Immature natural killer cell (primary cell): Measurements from ENCODE around the gene ATF6. TPM values are rescaled to one million over a fixed set of nuclear protein-coding genes. Genes with fewer than 3 reads are reported as not detected.
"Not testable (repeated sequence)": the region's sequence is repeated elsewhere in the genome, so short reads cannot be mapped to it uniquely, and the experiment has no call there.

Experiments used
- DNase-seq, 3 donors: peaks; one replicate each; pipeline ENCODE4 v3.0.0; 2022; ENCODE audit warnings: mixed read lengths in 1 of 3
- H3K27ac Mint-ChIP-seq, 6 donors: one replicate each; pipeline ENCODE4 v1.8.0; 2020; ENCODE audit warnings: mixed read lengths in 6 of 6, mild to moderate bottlenecking in 5 of 6, inconsistent platforms in 4 of 6, moderate library complexity in 3 of 6
- H3K27me3 Mint-ChIP-seq, 3 donors: one replicate each; pipeline ENCODE4 v1.8.0; 2020 to 2021; ENCODE audit warnings: low read depth in 3 of 3, mild to moderate bottlenecking in 3 of 3, mixed read lengths in 3 of 3, moderate library complexity in 3 of 3, inconsistent platforms in 1 of 3
- H3K36me3 Mint-ChIP-seq, 3 donors: one replicate each; pipeline ENCODE4 v1.8.0; 2020; ENCODE audit warnings: mixed read lengths in 3 of 3, inconsistent platforms in 2 of 3, mild to moderate bottlenecking in 2 of 3
- H3K4me1 Mint-ChIP-seq, 2 donors: one replicate each; pipeline ENCODE4 v1.8.0; 2020; ENCODE audit warnings: inconsistent platforms in 2 of 2, mild to moderate bottlenecking in 2 of 2, mixed read lengths in 2 of 2, moderate library complexity in 1 of 2
- H3K4me3 Mint-ChIP-seq, 5 donors: one replicate each; pipeline ENCODE4 v1.8.0; 2020; ENCODE audit warnings: mild to moderate bottlenecking in 5 of 5, mixed read lengths in 5 of 5, inconsistent platforms in 3 of 5, moderate library complexity in 3 of 5
- H3K9me3 Mint-ChIP-seq, 6 donors: one replicate each; pipeline ENCODE4 v1.8.0; 2020; ENCODE audit warnings: mild to moderate bottlenecking in 6 of 6, mixed read lengths in 6 of 6, inconsistent platforms in 4 of 6, moderate library complexity in 3 of 6
- polyA plus RNA-seq, 3 donors: library from polyadenylated mRNA; unstranded; fragments of 300-500 nt; fragmentation: Illumina TruSeq; gene quantifications; one replicate each; pipeline ENCODE4 v1.2.3, GENCODE V29; 2021

Gene ATF6, protein sequence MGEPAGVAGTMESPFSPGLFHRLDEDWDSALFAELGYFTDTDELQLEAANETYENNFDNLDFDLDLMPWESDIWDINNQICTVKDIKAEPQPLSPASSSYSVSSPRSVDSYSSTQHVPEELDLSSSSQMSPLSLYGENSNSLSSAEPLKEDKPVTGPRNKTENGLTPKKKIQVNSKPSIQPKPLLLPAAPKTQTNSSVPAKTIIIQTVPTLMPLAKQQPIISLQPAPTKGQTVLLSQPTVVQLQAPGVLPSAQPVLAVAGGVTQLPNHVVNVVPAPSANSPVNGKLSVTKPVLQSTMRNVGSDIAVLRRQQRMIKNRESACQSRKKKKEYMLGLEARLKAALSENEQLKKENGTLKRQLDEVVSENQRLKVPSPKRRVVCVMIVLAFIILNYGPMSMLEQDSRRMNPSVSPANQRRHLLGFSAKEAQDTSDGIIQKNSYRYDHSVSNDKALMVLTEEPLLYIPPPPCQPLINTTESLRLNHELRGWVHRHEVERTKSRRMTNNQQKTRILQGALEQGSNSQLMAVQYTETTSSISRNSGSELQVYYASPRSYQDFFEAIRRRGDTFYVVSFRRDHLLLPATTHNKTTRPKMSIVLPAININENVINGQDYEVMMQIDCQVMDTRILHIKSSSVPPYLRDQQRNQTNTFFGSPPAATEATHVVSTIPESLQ
- polyA plus RNA-seq = 10 to 100 TPM; 10.3 to 14.2 (median 11.0) TPM

DNA sequence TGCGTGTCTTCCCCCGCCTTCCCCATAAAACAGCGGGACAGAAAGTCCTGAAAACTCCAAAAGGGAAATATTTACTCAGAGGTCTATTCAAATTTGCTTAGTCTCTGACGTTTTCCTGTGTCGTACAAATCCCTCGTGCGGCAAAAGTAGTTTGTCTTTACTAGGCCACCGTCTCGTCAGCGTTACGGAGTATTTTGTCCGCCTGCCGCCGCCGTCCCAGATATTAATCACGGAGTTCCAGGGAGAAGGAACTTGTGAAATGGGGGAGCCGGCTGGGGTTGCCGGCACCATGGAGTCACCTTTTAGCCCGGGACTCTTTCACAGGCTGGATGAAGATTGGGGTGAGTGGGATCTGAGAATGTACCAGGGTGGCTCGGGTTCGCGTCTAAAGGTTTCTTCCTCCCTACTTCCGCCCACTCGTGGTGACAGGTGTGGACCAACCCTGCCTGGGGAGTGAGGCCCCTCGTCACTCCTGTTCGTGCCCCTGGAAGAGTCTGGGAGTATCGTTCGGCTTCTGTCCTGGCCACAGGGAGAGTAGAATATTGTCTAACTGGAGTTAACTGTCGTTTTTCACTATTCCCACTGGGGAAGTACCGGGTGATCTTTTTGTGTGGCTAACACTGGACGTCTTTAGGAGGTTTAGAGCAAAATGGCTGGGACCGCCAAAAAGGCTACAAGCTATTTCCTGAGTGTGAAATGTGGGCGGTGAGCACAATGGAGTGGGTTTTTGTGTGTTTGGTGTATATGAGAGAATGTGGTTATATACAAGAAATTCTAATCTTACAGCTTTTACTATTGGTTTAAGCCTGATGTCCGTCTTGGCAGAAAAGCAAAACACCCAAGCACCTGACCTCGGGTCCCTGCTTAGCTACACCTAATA lies at the start of gene ATF6:
Gene ATF6 (plus strand): TSS at position 219 of the 880 bp plus-strand sequence. CDS start 41 bp downstream, at position 260.
- H3K27ac Mint-ChIP-seq = peak within 1 kb of the TSS; percentile 93 to 99 (median 98)
- H3K9me3 Mint-ChIP-seq = no peaks in the 10 kb centered on the region
- peaks cover 37 to 65% of the 10 kb centered on the region in 2 donors for H3K4me1 Mint-ChIP-seq
- peaks cover 0 to 7% (median 0%) of the 10 kb centered on the region in 3 donors for H3K36me3 Mint-ChIP-seq
- H3K4me3 Mint-ChIP-seq = peak within 1 kb of the TSS; percentile 92 to 99 (median 98)
- peaks cover 5 to 12% (median 8%) of the 10 kb centered on the region in 3 donors for H3K27me3 Mint-ChIP-seq
- peak; percentile 79 to 85 (median 80) for DNase-seq

DNA sequence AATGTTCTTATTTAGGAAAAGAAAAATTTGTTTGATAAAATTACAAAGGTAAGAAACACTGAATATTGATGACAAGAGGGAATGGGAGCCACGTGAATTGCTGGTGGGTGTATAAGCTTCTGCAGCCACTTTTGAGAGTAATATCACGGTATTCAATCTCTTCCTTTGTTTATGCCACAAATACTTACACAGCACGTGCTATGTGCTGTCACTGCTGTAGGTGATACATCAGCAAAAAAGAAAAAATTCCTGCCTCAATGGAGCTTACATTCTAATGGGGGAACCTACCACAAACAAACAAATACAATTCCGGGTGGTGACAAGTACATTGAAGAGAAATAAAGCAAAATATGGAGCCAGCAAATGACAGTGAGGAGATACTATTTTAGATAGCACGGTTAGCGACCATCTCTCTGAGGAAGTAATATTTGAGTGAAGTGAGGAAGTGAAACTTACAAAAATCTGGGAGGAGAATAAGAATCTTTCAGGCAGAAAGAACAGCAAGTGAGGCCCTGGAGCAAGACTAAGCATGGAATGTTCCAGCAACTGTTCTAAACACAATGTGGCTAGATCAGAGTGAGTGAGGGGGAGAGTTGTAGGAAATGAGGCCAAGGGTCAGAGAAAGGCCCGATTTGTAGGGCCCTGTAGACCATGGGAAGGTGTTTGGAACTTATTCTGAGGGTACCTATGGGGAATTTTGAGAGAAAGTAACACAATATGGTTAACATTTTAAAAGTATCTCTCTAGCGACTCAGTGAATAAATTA lies 47.4 kb upstream of the ATF6 start:
- peaks cover 0 to 6% (median 0%) of the 10 kb centered on the region in 3 donors for H3K36me3 Mint-ChIP-seq
- peaks cover 8 to 18% of the 10 kb centered on the region in 2 donors for H3K4me1 Mint-ChIP-seq
- peaks cover 0 to 2% (median 2%) of the 10 kb centered on the region in 3 donors for H3K27me3 Mint-ChIP-seq
- no peaks in the 10 kb centered on the region for H3K9me3 Mint-ChIP-seq
- DNase-seq = no peak
- no peak overlapping the region for H3K4me3 Mint-ChIP-seq
- no peak overlapping the region for H3K27ac Mint-ChIP-seq

DNA sequence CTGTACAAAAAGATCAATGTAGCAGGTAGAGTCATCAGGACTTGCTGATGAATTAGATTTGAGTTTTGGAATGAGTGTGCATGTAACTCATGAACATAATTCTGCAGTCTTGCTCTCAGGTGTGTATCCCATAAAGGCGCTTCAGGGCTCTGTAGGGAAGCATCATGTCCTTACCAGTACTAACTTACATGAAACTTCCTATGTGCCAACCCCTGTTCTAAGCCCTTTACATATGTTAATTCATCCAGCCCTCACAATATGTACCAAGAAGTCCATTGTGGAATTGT lies 46.9 kb upstream of the ATF6 start:
- H3K27me3 Mint-ChIP-seq = peaks cover 0 to 2% (median under 1%) of the 10 kb centered on the region in 3 donors
- peak overlapping the region in 1 of 6 donors; percentile 61 for H3K27ac Mint-ChIP-seq
- H3K9me3 Mint-ChIP-seq = no peaks in the 10 kb centered on the region
- no peak for DNase-seq
- no peak overlapping the region for H3K4me3 Mint-ChIP-seq
- peaks cover 11 to 24% of the 10 kb centered on the region in 2 donors for H3K4me1 Mint-ChIP-seq
- H3K36me3 Mint-ChIP-seq = peaks cover 0 to 6% (median 0%) of the 10 kb centered on the region in 3 donors

DNA sequence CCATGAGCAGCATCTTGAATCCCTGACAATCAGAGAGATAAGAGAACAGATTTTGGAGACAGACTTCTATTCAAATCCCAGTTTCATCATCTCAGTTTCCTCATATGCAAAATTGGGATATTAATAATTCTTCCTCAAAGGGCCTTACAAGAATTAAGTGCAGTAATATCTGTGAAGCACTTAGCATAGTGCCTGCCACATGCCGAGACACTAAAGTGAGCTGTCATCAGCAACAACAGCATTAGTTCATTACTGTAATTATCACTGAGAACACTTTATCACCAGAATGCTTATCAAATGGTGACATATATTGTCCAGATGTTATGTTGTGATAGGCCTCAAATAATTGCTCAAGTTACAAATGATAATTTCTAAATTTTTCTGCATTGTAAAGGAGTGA lies 45.7 kb upstream of the ATF6 start:
- Mint-ChIP-seq H3K36me3 (peaks cover 0 to 6% (median 0%) of the 10 kb centered on the region in 3 donors), H3K9me3 (no peaks in the 10 kb centered on the region), H3K4me3 (no peak overlapping the region), H3K27ac (no peak overlapping the region), H3K27me3 (peaks cover 0 to 4% (median 1%) of the 10 kb centered on the region in 3 donors), H3K4me1 (peaks cover 21 to 34% of the 10 kb centered on the region in 2 donors)
- DNase-seq = no peak

DNA sequence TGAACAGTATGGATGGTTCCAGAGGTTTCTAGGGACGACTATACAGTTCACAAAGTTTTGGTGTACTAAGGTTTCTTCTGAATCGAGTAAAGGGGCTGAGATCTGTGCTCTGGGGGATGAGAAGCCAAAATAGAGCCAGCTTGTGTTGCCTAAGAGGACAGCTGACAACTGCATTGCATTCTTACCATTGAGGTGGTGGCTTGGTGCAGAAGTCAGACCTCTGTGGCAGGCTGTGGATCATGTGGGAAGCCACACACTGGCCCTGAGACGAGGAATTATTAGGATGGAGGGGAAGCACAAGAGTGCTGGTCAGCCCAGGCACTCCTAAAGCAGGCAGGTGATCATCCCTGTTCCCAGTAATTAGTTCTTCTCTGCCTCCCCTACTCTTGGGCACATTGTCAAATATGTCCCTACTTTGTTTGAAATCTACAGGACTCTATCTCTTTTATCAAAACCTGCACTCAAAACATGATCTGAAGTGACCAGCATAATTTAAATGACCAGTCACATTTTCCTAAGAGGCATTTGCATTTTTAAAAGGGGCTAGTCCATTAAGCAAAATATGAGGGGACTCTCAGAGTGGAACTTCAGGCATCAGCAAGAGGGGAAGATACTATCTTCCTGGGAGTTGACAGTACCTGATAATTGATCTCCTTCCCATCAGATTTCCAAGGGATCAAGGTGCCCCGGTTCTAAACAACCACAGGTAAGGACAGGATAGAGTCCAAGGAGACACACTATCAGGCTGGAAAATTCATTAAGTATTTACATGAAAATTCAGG lies 45.0 kb upstream of the ATF6 start, which contains the start of gene FCRLB:
Gene FCRLB (plus strand): TSS at position 589 of the 782 bp plus-strand sequence. CDS start 1,129 bp downstream, outside the sequence.
- Mint-ChIP-seq H3K4me1 (peaks cover 28 to 42% of the 10 kb centered on the region in 2 donors), H3K9me3 (no peaks in the 10 kb centered on the region), H3K36me3 (peaks cover 0 to 6% (median 0%) of the 10 kb centered on the region in 3 donors), H3K27ac (peak within 1 kb of the TSS in 3 of 6 donors; percentile 12 to 31 (median 22)), H3K4me3 (no peak within 1 kb of the TSS), H3K27me3 (peaks cover 1 to 7% (median 1%) of the 10 kb centered on the region in 3 donors)
- DNase-seq = no peak

DNA sequence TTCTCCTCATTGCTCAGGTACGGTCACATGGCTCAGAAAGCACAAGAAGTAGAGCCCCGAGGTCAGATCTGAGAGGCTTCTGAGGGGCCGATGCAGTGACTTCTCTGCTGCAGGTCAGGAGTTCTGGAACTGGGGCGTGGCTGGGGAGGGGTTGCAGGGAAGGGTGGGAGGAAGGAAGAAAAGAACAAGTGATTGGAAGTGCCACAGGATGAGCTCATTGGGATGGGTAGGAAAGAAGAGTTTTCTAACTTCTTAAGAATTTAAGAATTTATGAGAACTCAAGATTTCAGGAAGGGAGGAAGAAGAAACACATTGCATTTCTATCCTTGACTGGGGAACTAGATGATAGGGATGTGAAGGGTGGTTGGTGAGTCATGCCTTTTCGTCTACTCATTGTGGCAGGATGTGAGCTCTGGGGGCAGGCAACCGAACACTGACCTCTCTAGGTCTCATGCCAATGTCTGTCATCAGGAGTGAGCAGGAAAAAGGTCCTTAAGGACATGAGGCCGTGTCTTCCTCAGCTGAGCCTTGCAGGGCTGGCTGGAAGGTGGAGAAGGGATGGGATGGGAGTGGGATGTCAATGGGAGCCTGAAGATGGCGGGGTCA lies 44.3 kb upstream of the ATF6 start:
- H3K4me1 Mint-ChIP-seq = peaks cover 29 to 43% of the 10 kb centered on the region in 2 donors
- peaks cover 3 to 10% (median 7%) of the 10 kb centered on the region in 3 donors for H3K27me3 Mint-ChIP-seq
- H3K4me3 Mint-ChIP-seq = no peak overlapping the region
- H3K36me3 Mint-ChIP-seq = peaks cover 0 to 6% (median 0%) of the 10 kb centered on the region in 3 donors
- no peak for DNase-seq
- no peaks in the 10 kb centered on the region for H3K9me3 Mint-ChIP-seq
- peak overlapping the region in 3 of 6 donors; percentile 12 to 31 (median 22) for H3K27ac Mint-ChIP-seq

DNA sequence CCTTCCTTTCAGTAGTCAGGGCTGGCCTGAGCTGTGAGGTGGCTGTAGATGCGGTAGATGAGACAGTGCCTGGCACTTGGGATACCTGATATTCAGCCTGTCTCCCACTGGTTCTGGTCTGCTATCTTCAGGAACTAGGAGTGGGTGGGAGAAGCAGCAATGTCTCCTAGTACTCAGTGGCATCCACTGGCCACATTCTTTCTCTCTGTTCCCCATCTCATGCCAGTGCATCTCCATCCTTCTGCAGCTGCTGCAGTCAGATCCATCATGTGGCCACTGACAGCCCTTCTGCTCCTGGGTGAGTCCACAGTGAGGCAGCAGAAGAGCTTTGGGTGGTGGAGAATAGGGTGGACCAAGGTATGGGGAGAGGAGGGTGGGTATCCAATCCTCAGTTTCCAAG lies 43.7 kb upstream of the ATF6 start:
- peaks cover 3 to 12% (median 9%) of the 10 kb centered on the region in 3 donors for H3K27me3 Mint-ChIP-seq

DNA sequence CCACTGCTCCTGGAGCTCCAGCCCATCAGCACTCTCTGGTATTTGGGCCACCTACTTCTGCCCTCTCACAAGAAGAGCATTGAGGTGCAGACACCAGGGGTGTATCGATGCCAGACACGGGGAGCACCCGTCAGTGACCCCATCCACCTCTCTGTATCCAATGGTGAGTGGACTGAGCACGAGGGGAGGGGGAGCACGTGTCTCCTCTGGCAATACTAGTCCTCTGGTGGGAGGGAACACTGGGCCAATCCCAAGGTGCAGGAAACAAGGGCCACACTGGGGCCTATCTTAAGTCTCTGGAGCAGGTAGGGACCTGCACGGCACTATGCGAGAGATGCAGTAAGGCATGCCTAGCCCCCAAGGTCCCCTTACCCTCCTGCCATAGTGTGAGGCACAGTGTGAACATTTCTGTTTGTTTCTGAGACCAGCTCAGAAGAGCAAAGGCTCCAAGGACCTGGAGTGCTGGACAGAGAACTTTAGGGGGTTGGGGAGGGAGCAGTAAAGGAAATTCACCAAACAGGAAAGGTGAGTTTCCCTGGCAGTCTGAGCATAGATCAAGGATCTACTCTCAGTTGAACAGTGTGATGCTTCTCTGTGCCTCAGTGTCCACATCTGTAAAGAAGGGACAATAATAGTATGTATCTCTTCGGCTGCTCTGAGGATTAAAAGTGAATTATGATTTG lies 42.5 kb upstream of the ATF6 start:
- Mint-ChIP-seq H3K36me3 (no peaks in the 10 kb centered on the region), H3K27ac (peak overlapping the region in 4 of 6 donors; percentile 59 to 83 (median 70)), H3K9me3 (no peaks in the 10 kb centered on the region), H3K4me3 (peak overlapping the region in 4 of 5 donors; percentile 27 to 57 (median 38)), H3K27me3 (peaks cover 6 to 18% (median 13%) of the 10 kb centered on the region in 3 donors), H3K4me1 (peaks cover 41 to 56% of the 10 kb centered on the region in 2 donors)
- no peak for DNase-seq

More for the DNA sequence above, 43.7 kb upstream of the ATF6 start:
- DNase-seq = no peak
- H3K4me1 Mint-ChIP-seq = peaks cover 30 to 44% of the 10 kb centered on the region in 2 donors
- H3K9me3 Mint-ChIP-seq = no peaks in the 10 kb centered on the region
- no peak overlapping the region for H3K4me3 Mint-ChIP-seq
- no peak overlapping the region for H3K27ac Mint-ChIP-seq
- peaks cover 0 to 1% (median 0%) of the 10 kb centered on the region in 3 donors for H3K36me3 Mint-ChIP-seq

DNA sequence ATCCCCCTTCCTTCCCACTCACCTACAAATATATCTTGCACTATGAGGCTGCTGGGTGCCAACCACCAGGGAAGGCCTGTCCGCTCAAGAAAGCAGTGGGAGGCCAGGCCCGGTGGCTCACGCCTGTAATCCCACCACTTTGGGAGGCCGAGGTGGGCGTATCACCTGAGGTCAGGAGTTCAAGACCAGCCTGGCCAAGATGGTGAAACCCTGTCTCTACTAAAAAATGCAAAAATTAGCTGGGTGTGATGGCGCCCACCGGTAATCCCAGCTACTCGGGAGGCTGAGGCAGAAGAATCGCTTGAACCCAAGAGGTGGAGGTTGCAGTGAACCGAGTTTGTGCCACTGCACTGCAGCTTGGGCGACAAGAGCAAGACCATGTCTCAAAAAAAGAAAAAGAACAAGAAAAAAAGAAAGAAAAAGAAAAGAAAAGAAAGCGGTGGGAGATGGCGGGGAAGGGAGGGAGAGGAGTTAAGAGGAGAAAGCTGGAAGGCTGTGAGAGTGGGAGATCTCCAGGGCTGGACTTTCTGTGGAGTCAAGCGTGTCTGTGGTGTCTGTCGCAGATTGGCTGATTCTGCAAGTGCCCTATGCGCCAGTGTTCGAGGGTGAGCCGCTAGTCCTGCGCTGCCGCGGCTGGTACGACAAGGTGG lies 40.7 kb upstream of the ATF6 start:
- H3K36me3 Mint-ChIP-seq, H3K9me3 Mint-ChIP-seq, DNase-seq: not testable (repeated sequence)
- Mint-ChIP-seq H3K4me1 (peaks cover 56 to 74% of the 10 kb centered on the region in 2 donors), H3K27ac (peak overlapping the region; percentile 93 to 98 (median 97)), H3K27me3 (peaks cover 6 to 18% (median 13%) of the 10 kb centered on the region in 3 donors), H3K4me3 (peak overlapping the region; percentile 93 to 99 (median 98))

DNA sequence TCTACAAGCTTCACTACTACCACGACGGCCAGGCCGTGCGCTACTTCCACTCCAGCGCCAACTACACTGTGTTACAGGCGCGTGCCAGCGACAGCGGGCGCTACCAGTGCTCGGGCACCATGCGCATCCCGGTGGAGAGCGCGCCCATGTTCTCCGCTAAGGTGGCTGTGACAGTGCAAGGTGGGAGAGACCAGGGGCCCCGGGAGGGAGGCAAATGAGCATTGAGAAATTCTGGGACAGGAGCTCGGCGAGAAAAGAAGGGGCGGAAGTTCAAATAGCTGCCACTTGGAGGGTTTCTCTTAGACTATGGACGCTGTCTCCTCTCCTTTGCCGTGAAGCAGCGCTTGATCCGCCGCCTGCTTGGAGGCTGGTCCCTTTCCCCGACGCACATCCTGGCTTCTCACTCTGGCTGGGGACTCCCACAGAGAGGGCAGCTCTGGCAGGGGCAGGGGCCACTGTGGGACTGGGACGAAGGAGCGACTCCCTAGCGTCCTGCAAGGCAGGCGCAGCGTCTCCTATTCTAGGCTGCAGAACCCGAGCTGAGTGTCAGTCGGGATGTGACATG lies 40.1 kb upstream of the ATF6 start:
- DNase-seq = peak; percentile 53 to 57 (median 53)
- peak overlapping the region; percentile 93 to 99 (median 98) for H3K4me3 Mint-ChIP-seq
- no peaks in the 10 kb centered on the region for H3K36me3 Mint-ChIP-seq
- no peaks in the 10 kb centered on the region for H3K9me3 Mint-ChIP-seq
- peaks cover 6 to 19% (median 13%) of the 10 kb centered on the region in 3 donors for H3K27me3 Mint-ChIP-seq
- H3K4me1 Mint-ChIP-seq = peaks cover 59 to 77% of the 10 kb centered on the region in 2 donors
- H3K27ac Mint-ChIP-seq = peak overlapping the region; percentile 93 to 98 (median 97)
